Left ventricle myocardium inferior (tissue), 1 donor: ENCODE results near the gene KCNQ1. TPM values are rescaled to one million over a fixed set of nuclear protein-coding genes. Genes with fewer than 3 reads are reported as not detected.

Experiments
- DNase-seq: peaks from one replicate; pipeline ENCODE4 v3.0.0-alpha.2; 2020
- H3K27ac ChIP-seq: fragments of 200-600 bp; replicated peaks from 2 replicates; pipeline ENCODE4 v1.8.0; 2021
- H3K27me3 ChIP-seq: fragments of 200-600 bp; 2 replicates; pipeline ENCODE4 v1.8.0; 2021; ENCODE audit warnings: low read depth
- H3K36me3 ChIP-seq: fragments of 200-600 bp; 2 replicates; pipeline ENCODE4 v1.8.0; 2021
- H3K4me1 ChIP-seq: fragments of 200-600 bp; 2 replicates; pipeline ENCODE4 v1.8.0; 2021
- H3K4me3 ChIP-seq: fragments of 200-600 bp; 2 replicates; pipeline ENCODE4 v1.8.0; 2021; ENCODE audit warnings: mild to moderate bottlenecking, moderate library complexity
- H3K9me3 ChIP-seq: fragments of 200-600 bp; replicated peaks from 2 replicates; pipeline ENCODE4 v1.8.0; 2021
- CTCF ChIP-seq: fragments of 200-600 bp; IDR thresholded peaks from 2 replicates; pipeline ENCODE4 v1.8.0; 2021; ENCODE audit warnings: antibody characterized with exemption, mild to moderate bottlenecking, borderline replicate concordance
- intact Hi-C: fragments of 100-400 bp; cut with micrococcal nuclease; formaldehyde crosslinking; loops from one replicate; pipeline ENCODE4 v1.11.0; 2022
- total RNA-seq: library from RNA; stranded (reverse); fragmentation: NEBNext Ultra II Directional; extraction: Animal tissue kit (Norgen Biotek cat#: 25700); gene quantifications from one replicate; pipeline ENCODE4 v1.2.1, GENCODE V29; 2021
- donor health status: DM: no; HTN: yes; CAD: no; lungs with severe emphysema.

Gene KCNQ1
- total RNA-seq, 1 donor from 2014 or later, result 41.8 TPM

DNA sequence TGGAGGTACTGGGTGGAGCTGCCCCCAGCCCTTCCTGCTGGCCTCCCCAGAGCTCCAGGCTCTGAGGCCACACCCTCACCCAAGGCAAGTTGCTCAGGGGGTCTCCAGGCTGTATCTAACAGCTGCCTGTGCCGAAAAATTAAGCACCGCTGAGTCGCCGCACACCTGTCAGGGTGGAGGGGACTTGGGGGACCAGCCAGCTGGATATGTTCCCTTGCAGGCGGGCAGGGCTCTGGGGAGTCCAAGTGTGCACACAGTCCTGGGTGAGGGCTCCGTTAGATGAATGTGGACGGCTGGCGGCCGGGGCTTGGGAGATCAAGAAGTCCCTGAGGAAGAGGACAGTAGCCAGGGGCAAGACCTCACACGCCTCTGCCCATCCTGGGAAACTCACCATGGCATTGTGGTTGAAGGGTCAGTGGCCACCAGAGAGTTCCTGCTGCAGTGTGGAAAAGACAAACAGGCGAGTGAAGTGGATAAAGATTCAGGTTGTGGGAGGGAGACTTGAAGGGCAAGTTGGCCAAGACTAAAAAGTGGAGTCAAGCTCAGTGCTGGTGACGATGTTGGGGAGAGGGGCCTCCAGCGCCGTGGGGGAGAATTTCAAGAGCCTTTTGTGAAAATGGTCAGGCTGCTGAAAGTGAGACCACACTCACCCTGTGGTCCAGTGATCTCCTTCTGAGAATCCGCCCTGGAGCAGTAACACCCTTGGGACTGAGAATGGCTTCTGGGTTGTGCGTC is 371.1 kb downstream of the KCNQ1 start:
- no peaks in the 10 kb centered on the region for H3K36me3 ChIP-seq
- DNase-seq, result peak; percentile 12
- H3K27me3 ChIP-seq, result no peaks in the 10 kb centered on the region
- peaks cover 24% of the 10 kb centered on the region for H3K4me1 ChIP-seq
- no peak for TF ChIP-seq CTCF
- intact Hi-C loops, result no loop called here
- H3K4me3 ChIP-seq, result no peak overlapping the region
- H3K27ac ChIP-seq, result no peak overlapping the region
- H3K9me3 ChIP-seq, result peaks cover 27% of the 10 kb centered on the region

- TF ChIP-seq CTCF, result no peak
- no peak for DNase-seq
- intact Hi-C loops, result no loop called here
Observed at GRCh38 chr11:2816523-2816922, 371.7 kb downstream of the KCNQ1 start.

GRCh38 chr11:2816941-2817421 is 372.2 kb downstream of the KCNQ1 start:
- H3K27me3 ChIP-seq, result no peaks in the 10 kb centered on the region
- no peak overlapping the region for H3K27ac ChIP-seq

More at GRCh38 chr11:2816523-2816922, 371.7 kb downstream of the KCNQ1 start:
- H3K27me3 ChIP-seq, result no peaks in the 10 kb centered on the region
- H3K36me3 ChIP-seq, result no peaks in the 10 kb centered on the region
- no peak overlapping the region for H3K4me3 ChIP-seq
- H3K4me1 ChIP-seq, result peaks cover 18% of the 10 kb centered on the region
- peaks cover 27% of the 10 kb centered on the region for H3K9me3 ChIP-seq
- no peak overlapping the region for H3K27ac ChIP-seq

DNA sequence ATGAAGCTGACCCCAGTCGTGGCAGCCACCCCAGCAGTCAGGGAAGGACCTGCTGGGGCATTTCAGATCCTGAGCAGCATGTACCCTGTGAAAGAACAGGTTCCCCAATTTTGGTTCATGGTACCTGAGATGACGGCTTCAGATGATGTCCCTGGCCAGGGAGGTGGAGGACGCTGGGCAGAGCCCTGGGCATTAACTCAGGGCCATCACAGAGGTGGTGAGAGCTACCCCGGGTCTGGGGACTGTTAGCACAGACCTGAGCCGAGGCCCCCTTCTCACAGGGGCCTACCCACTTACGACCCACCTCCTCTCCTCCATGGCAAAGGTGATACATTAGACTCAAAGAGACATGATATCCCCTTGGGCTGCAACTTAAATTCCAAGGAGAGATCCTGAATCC is 372.6 kb downstream of the KCNQ1 start:
- H3K4me3 ChIP-seq, result no peak overlapping the region
- no peak for TF ChIP-seq CTCF
- peaks cover 9% of the 10 kb centered on the region for H3K4me1 ChIP-seq
- intact Hi-C loops, result no loop called here
- no peaks in the 10 kb centered on the region for H3K36me3 ChIP-seq
- peak; percentile 2 for DNase-seq
- no peaks in the 10 kb centered on the region for H3K27me3 ChIP-seq
- peaks cover 27% of the 10 kb centered on the region for H3K9me3 ChIP-seq
- H3K27ac ChIP-seq, result no peak overlapping the region

More at GRCh38 chr11:2816941-2817421, 372.2 kb downstream of the KCNQ1 start:
- DNase-seq, result peak; percentile 11
- peaks cover 27% of the 10 kb centered on the region for H3K9me3 ChIP-seq
- no peaks in the 10 kb centered on the region for H3K36me3 ChIP-seq
- peaks cover 14% of the 10 kb centered on the region for H3K4me1 ChIP-seq
- intact Hi-C loops, result no loop called here
- no peak for TF ChIP-seq CTCF
- H3K4me3 ChIP-seq, result no peak overlapping the region

DNA sequence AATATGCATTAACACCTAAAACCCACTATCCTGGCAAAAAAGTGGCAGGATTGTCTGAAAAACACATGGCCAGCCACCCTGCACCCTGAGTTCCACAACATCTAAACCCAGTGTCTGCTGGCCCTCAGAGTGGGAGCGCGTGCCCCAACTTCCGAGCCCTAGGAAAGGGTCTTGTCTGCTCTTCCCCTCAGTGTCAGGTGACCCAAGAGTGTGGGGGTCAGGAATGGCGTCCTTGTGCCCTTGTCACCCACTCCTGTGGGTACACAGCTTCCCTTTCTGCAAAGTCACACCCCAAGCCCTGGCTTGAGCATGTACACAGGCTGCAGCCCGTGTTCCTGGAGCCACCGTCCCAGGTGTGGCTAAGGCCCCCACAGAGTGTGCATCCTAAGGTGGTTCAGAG is 373.2 kb downstream of the KCNQ1 start:
- Histone ChIP-seq H3K27me3 (no peaks in the 10 kb centered on the region), H3K36me3 (no peaks in the 10 kb centered on the region), H3K27ac (no peak overlapping the region), H3K4me1 (peaks cover 3% of the 10 kb centered on the region), H3K9me3 (peaks cover 29% of the 10 kb centered on the region), H3K4me3 (no peak overlapping the region)
- intact Hi-C loops, result no loop called here
- TF ChIP-seq CTCF, result no peak
- peak; percentile 5 for DNase-seq
